ENCODE data around the gene CDH13. TPM values are rescaled to one million over a fixed set of nuclear protein-coding genes. Genes with fewer than 3 reads are reported as not detected.

The CDH13 gene
- total RNA-seq, 1 experiment from 2014 or later = 0.89 TPM

- Histone ChIP-seq H3K9me3 (no peaks in the 10 kb centered on the region), H3K36me3 (no peaks in the 10 kb centered on the region), H3K27me3 (no peaks in the 10 kb centered on the region), H3K4me3 (no peak overlapping the region)
- no peak for DNase-seq
Measured at GRCh38 chr16:83051451-83051850, 424.7 kb downstream of the CDH13 start.

GRCh38 chr16:83054283-83054682 lies 427.5 kb downstream of the CDH13 start:
- no peaks in the 10 kb centered on the region for H3K9me3 ChIP-seq
- no peaks in the 10 kb centered on the region for H3K27me3 ChIP-seq
- no peak for DNase-seq
- no peaks in the 10 kb centered on the region for H3K36me3 ChIP-seq
- no peak overlapping the region for H3K4me3 ChIP-seq

GRCh38 chr16:83058376-83058775 lies 431.6 kb downstream of the CDH13 start:
- no peaks in the 10 kb centered on the region for H3K9me3 ChIP-seq
- H3K36me3 ChIP-seq = no peaks in the 10 kb centered on the region
- H3K27me3 ChIP-seq = no peaks in the 10 kb centered on the region
- H3K4me3 ChIP-seq = no peak overlapping the region
- no peak for DNase-seq

- no peak for DNase-seq
- H3K27me3 ChIP-seq = no peaks in the 10 kb centered on the region
- no peaks in the 10 kb centered on the region for H3K9me3 ChIP-seq
- H3K36me3 ChIP-seq = no peaks in the 10 kb centered on the region
- H3K4me3 ChIP-seq = no peak overlapping the region
Measured at GRCh38 chr16:83059237-83059636, 432.5 kb downstream of the CDH13 start.

- no peaks in the 10 kb centered on the region for H3K36me3 ChIP-seq
- no peaks in the 10 kb centered on the region for H3K9me3 ChIP-seq
- no peak overlapping the region for H3K4me3 ChIP-seq
- no peak for DNase-seq
- H3K27me3 ChIP-seq = no peaks in the 10 kb centered on the region
Measured at GRCh38 chr16:83066011-83066410, 439.2 kb downstream of the CDH13 start.

GRCh38 chr16:83066881-83067280 lies 440.1 kb downstream of the CDH13 start:
- no peak for DNase-seq
- H3K9me3 ChIP-seq = no peaks in the 10 kb centered on the region
- H3K36me3 ChIP-seq = no peaks in the 10 kb centered on the region
- no peaks in the 10 kb centered on the region for H3K27me3 ChIP-seq
- H3K4me3 ChIP-seq = no peak overlapping the region

GRCh38 chr16:83068686-83069085 lies 441.9 kb downstream of the CDH13 start:
- H3K4me3 ChIP-seq = no peak overlapping the region
- H3K27me3 ChIP-seq = no peaks in the 10 kb centered on the region
- H3K9me3 ChIP-seq = no peaks in the 10 kb centered on the region
- H3K36me3 ChIP-seq = no peaks in the 10 kb centered on the region
- DNase-seq = no peak

- H3K36me3 ChIP-seq = no peaks in the 10 kb centered on the region
- no peak for DNase-seq
- no peaks in the 10 kb centered on the region for H3K9me3 ChIP-seq
- H3K4me3 ChIP-seq = no peak overlapping the region
- H3K27me3 ChIP-seq = no peaks in the 10 kb centered on the region
Measured at GRCh38 chr16:83070416-83071209, 443.8 kb downstream of the CDH13 start.

GRCh38 chr16:83075956-83076355 lies 449.2 kb downstream of the CDH13 start:
- H3K36me3 ChIP-seq = no peaks in the 10 kb centered on the region
- no peaks in the 10 kb centered on the region for H3K27me3 ChIP-seq
- H3K9me3 ChIP-seq = no peaks in the 10 kb centered on the region
- no peak for DNase-seq
- no peak overlapping the region for H3K4me3 ChIP-seq

- no peak overlapping the region for H3K4me3 ChIP-seq
- no peak for DNase-seq
- H3K9me3 ChIP-seq = no peaks in the 10 kb centered on the region
- no peaks in the 10 kb centered on the region for H3K27me3 ChIP-seq
- H3K36me3 ChIP-seq = no peaks in the 10 kb centered on the region
Measured at GRCh38 chr16:83083361-83083760, 456.6 kb downstream of the CDH13 start.

GRCh38 chr16:83085660-83086059 lies 458.9 kb downstream of the CDH13 start:
- H3K27me3 ChIP-seq = no peaks in the 10 kb centered on the region
- DNase-seq = no peak
- H3K36me3 ChIP-seq = no peaks in the 10 kb centered on the region
- no peaks in the 10 kb centered on the region for H3K9me3 ChIP-seq
- no peak overlapping the region for H3K4me3 ChIP-seq

GRCh38 chr16:83095941-83096692 lies 469.3 kb downstream of the CDH13 start:
- H3K27me3 ChIP-seq = no peaks in the 10 kb centered on the region
- DNase-seq = no peak
- H3K4me3 ChIP-seq = no peak overlapping the region
- no peaks in the 10 kb centered on the region for H3K9me3 ChIP-seq
- H3K36me3 ChIP-seq = no peaks in the 10 kb centered on the region

GRCh38 chr16:83098536-83098935 lies 471.8 kb downstream of the CDH13 start:
- Histone ChIP-seq H3K9me3 (no peaks in the 10 kb centered on the region), H3K4me3 (no peak overlapping the region), H3K27me3 (no peaks in the 10 kb centered on the region), H3K36me3 (no peaks in the 10 kb centered on the region)
- DNase-seq = no peak

- Histone ChIP-seq H3K9me3 (no peaks in the 10 kb centered on the region), H3K36me3 (no peaks in the 10 kb centered on the region), H3K27me3 (no peaks in the 10 kb centered on the region), H3K4me3 (no peak overlapping the region)
- no peak for DNase-seq
Measured at GRCh38 chr16:83100679-83101078, 473.9 kb downstream of the CDH13 start.

GRCh38 chr16:83102336-83102735 lies 475.6 kb downstream of the CDH13 start:
- Histone ChIP-seq H3K27me3 (no peaks in the 10 kb centered on the region), H3K9me3 (no peaks in the 10 kb centered on the region), H3K36me3 (no peaks in the 10 kb centered on the region), H3K4me3 (no peak overlapping the region)
- no peak for DNase-seq

- no peak for DNase-seq
- Histone ChIP-seq H3K9me3 (no peaks in the 10 kb centered on the region), H3K27me3 (no peaks in the 10 kb centered on the region), H3K4me3 (no peak overlapping the region), H3K36me3 (no peaks in the 10 kb centered on the region)
Measured at GRCh38 chr16:83105279-83106077, 478.7 kb downstream of the CDH13 start.

GRCh38 chr16:83109490-83110125 lies 482.8 kb downstream of the CDH13 start:
- no peaks in the 10 kb centered on the region for H3K9me3 ChIP-seq
- no peak for DNase-seq
- H3K4me3 ChIP-seq = no peak overlapping the region
- no peaks in the 10 kb centered on the region for H3K27me3 ChIP-seq
- H3K36me3 ChIP-seq = no peaks in the 10 kb centered on the region
